HepG2 (cell line): Measurements from ENCODE around the gene AKAP8. TPM values are rescaled to one million over a fixed set of nuclear protein-coding genes. Genes with fewer than 3 reads are reported as not detected.

Experiments used
- ARHGAP35 ChIP-seq: sonication (generic); formaldehyde crosslinking; IDR thresholded peaks from 2 replicates; pipeline ENCODE4 v1.9.0; 2022; ENCODE audit warnings: mild to moderate bottlenecking, inconsistent platforms, moderate library complexity, missing genetic modification reagents, borderline replicate concordance
- EEA1 ChIP-seq: sonication (generic); formaldehyde crosslinking; IDR thresholded peaks from 2 replicates; pipeline ENCODE4 v1.5.1; 2020; ENCODE audit warnings: mild to moderate bottlenecking, missing genetic modification reagents, borderline replicate concordance
- HMGA1 ChIP-seq: sonication (generic); formaldehyde crosslinking; conservative IDR thresholded peaks from 2 replicates; pipeline ENCODE4 v1.4.0; 2020; ENCODE audit warnings: missing genetic modification reagents
- HOXA5 ChIP-seq: sonication (generic); formaldehyde crosslinking; IDR thresholded peaks from 2 replicates; pipeline ENCODE4 v1.4.0; 2020; ENCODE audit warnings: missing genetic modification reagents
- KLF6 ChIP-seq: IDR thresholded peaks from 2 replicates; pipeline ENCODE4 v1.8.0; 2016; ENCODE audit warnings: missing biosample characterization, missing genetic modification reagents
- MATR3 ChIP-seq: sonication (generic); formaldehyde crosslinking; IDR thresholded peaks from 2 replicates; pipeline ENCODE4 v1.4.0; 2020; ENCODE audit warnings: missing genetic modification reagents
- RCOR2 ChIP-seq: IDR thresholded peaks from 2 replicates; pipeline ENCODE4 v1.6.1; 2016; ENCODE audit warnings: missing biosample characterization, missing genetic modification reagents
- SOX6 ChIP-seq, 2 experiments: fragments of 450-650 bp in 1 of 2; sonication (generic) in 1 of 2; formaldehyde crosslinking in 1 of 2; IDR thresholded peaks; 2 replicates each; pipeline versions ENCODE4 v1.4.0 to v1.6.1; 2017 to 2020; ENCODE audit warnings: antibody characterized with exemption in 1 of 2, mild to moderate bottlenecking in 1 of 2, missing genetic modification reagents in 1 of 2
- ZMAT3 ChIP-seq: sonication (generic); formaldehyde crosslinking; conservative IDR thresholded peaks from 2 replicates; pipeline ENCODE4 v1.7.0; 2021; ENCODE audit warnings: missing genetic modification reagents
- ZNF12 ChIP-seq: sonication (generic); formaldehyde crosslinking; IDR thresholded peaks from 2 replicates; pipeline ENCODE4 v1.5.0; 2020; ENCODE audit warnings: missing genetic modification reagents
- ZNF121 ChIP-seq: sonication (generic); formaldehyde crosslinking; IDR thresholded peaks from 2 replicates; pipeline ENCODE4 v1.5.0; 2020; ENCODE audit warnings: mild to moderate bottlenecking, missing genetic modification reagents
- ZNF20 ChIP-seq: sonication (generic); formaldehyde crosslinking; IDR thresholded peaks from 2 replicates; pipeline ENCODE4 v1.4.0; 2020; ENCODE audit warnings: mild to moderate bottlenecking, moderate library complexity, missing genetic modification reagents
- ZNF256 ChIP-seq: sonication (generic); formaldehyde crosslinking; conservative IDR thresholded peaks from 2 replicates; pipeline ENCODE4 v1.4.0; 2020; ENCODE audit warnings: missing genetic modification reagents
- ZNF33B ChIP-seq: sonication (generic); formaldehyde crosslinking; IDR thresholded peaks from 2 replicates; pipeline ENCODE4 v1.5.1; 2020; ENCODE audit warnings: mild to moderate bottlenecking, missing genetic modification reagents
- ZNF598 ChIP-seq: sonication (generic); formaldehyde crosslinking; IDR thresholded peaks from 2 replicates; pipeline ENCODE4 v1.5.1; 2020; ENCODE audit warnings: mild to moderate bottlenecking, missing genetic modification reagents, borderline replicate concordance
- ZNF788 ChIP-seq: sonication (generic); formaldehyde crosslinking; IDR thresholded peaks from 2 replicates; pipeline ENCODE4 v1.5.0; 2020; ENCODE audit warnings: mild to moderate bottlenecking, missing genetic modification reagents, borderline replicate concordance
- polyA plus RNA-seq, 8 experiments: library from polyadenylated mRNA; depleted of rRNA in 3 of 8; stranded (reverse) in 7 of 8; unstranded in 1 of 8; fragments of >200 nt; fragmentation: Illumina TruSeq in 4 of 8; extraction: Trizol in 4 of 8; gene quantifications; 2 replicates each; pipeline versions ENCODE4 v1.2.1 to v1.2.3, GENCODE V29; 2011 to 2016; ENCODE audit warnings: low read depth in 4 of 8, missing spikeins in 1 of 8, mixed read lengths in 1 of 8; ENCODE audit not compliant: insufficient read depth in 1 of 8
- total RNA-seq, 5 experiments: library from RNA; depleted of rRNA; stranded (reverse); fragments of >200 nt; fragmentation: Illumina TruSeq; extraction: Trizol; gene quantifications; 2 replicates each; pipeline ENCODE4 v1.2.3, GENCODE V29; 2016; ENCODE audit warnings: low read depth in 1 of 5
- TF ChIP-seq, protein P1 (sequence below): sonication (generic); formaldehyde crosslinking; IDR thresholded peaks from 2 replicates; pipeline ENCODE4 v1.5.0; 2020; ENCODE audit warnings: mild to moderate bottlenecking, missing genetic modification reagents, borderline replicate concordance
- TF ChIP-seq, protein P2 (sequence below): sonication (generic); formaldehyde crosslinking; IDR thresholded peaks from 2 replicates; pipeline ENCODE4 v1.4.0; 2020; ENCODE audit warnings: mild to moderate bottlenecking, missing genetic modification reagents
- TF ChIP-seq, protein P3 (sequence below): sonication (generic); formaldehyde crosslinking; IDR thresholded peaks from 2 replicates; pipeline ENCODE4 v1.4.0; 2020; ENCODE audit warnings: missing genetic modification reagents
- TF ChIP-seq, protein P4 (sequence below): sonication (generic); formaldehyde crosslinking; IDR thresholded peaks from 2 replicates; pipeline ENCODE4 v1.5.1; 2020; ENCODE audit warnings: missing genetic modification reagents, mild to moderate bottlenecking, borderline replicate concordance

AKAP8 gene
- total and polyA plus RNA-seq, 2 of the 13 experiments (the other 11 are each of a cell fraction or from before 2014, with no cell fraction given): 15.9 to 22.1 TPM

DNA sequence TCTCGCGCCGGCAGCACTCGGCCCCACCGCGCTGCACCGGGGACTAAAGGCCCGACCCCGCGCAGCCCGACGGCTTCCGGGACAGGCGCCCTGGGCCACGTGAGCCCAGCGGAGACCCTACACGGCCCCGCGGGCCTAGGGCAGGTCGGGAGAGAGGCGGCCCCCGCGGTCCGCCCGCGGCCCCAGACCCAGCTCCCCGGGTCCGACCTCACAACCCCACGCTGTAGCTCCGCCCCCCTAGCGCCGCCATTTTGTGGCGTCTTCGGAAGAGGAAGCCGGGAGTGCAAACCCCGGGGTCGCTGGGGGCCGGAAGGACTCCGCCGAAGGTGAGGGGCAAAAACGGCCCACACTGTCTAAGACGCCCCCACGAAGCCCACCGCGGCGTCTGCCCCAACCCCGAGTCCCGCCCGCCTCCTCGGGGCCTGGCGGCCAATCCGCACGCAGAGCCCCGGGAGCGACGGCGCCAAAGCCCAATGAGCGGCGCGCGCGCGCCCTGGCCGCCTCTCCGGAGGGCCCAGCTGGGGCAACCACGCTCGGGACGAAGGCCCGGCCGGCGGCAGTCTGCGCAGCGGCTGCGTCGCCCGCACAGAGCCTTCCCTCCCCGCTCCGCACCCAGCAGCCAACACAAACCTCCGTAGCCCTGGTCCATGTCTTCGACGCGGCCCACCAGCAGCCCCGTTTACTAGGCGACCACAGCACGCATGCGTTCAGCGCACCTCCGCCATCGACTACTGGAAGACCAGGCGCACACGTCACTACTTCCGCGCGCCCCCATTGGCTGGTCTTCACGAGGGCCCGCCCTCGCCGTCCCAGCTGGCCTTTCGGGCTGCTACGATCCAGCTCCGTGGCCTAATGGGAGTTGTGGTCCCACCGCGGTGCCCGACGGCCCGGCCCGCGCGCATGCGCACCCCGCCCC lies at the start of gene AKAP8 (continued):
- TF ChIP-seq MATR3 (CRISPR knock-in tag): no peak
- TF ChIP-seq ARHGAP35 (CRISPR knock-in tag): 0 out of 2 replicates have a peak, but pooled peaks have one; percentile 12
- no peak for TF ChIP-seq ZNF121 (CRISPR knock-in tag)
- TF ChIP-seq SOX6 (IDR thresholded peaks at IDR 0.05): no peak
- TF ChIP-seq SOX6 (CRISPR knock-in tag; IDR thresholded peaks at IDR 0.05): no peak
- TF ChIP-seq RCOR2 (CRISPR knock-in tag): no peak
- TF ChIP-seq, protein P1, sequence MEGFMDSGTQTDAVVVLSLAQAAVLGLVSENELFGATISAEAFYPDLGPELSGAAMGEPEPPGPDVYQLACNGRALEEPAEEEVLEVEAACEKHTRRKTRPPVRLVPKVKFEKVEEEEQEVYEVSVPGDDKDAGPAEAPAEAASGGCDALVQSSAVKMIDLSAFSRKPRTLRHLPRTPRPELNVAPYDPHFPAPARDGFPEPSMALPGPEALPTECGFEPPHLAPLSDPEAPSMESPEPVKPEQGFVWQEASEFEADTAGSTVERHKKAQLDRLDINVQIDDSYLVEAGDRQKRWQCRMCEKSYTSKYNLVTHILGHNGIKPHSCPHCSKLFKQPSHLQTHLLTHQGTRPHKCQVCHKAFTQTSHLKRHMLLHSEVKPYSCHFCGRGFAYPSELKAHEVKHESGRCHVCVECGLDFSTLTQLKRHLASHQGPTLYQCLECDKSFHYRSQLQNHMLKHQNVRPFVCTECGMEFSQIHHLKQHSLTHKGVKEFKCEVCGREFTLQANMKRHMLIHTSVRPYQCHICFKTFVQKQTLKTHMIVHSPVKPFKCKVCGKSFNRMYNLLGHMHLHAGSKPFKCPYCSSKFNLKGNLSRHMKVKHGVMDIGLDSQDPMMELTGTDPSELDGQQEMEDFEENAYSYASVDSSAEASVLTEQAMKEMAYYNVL (CRISPR knock-in tag): no peak
- no peak; the same call in 1 of the 2 replicates for TF ChIP-seq ZNF788 (CRISPR knock-in tag)
- TF ChIP-seq, protein P2, sequence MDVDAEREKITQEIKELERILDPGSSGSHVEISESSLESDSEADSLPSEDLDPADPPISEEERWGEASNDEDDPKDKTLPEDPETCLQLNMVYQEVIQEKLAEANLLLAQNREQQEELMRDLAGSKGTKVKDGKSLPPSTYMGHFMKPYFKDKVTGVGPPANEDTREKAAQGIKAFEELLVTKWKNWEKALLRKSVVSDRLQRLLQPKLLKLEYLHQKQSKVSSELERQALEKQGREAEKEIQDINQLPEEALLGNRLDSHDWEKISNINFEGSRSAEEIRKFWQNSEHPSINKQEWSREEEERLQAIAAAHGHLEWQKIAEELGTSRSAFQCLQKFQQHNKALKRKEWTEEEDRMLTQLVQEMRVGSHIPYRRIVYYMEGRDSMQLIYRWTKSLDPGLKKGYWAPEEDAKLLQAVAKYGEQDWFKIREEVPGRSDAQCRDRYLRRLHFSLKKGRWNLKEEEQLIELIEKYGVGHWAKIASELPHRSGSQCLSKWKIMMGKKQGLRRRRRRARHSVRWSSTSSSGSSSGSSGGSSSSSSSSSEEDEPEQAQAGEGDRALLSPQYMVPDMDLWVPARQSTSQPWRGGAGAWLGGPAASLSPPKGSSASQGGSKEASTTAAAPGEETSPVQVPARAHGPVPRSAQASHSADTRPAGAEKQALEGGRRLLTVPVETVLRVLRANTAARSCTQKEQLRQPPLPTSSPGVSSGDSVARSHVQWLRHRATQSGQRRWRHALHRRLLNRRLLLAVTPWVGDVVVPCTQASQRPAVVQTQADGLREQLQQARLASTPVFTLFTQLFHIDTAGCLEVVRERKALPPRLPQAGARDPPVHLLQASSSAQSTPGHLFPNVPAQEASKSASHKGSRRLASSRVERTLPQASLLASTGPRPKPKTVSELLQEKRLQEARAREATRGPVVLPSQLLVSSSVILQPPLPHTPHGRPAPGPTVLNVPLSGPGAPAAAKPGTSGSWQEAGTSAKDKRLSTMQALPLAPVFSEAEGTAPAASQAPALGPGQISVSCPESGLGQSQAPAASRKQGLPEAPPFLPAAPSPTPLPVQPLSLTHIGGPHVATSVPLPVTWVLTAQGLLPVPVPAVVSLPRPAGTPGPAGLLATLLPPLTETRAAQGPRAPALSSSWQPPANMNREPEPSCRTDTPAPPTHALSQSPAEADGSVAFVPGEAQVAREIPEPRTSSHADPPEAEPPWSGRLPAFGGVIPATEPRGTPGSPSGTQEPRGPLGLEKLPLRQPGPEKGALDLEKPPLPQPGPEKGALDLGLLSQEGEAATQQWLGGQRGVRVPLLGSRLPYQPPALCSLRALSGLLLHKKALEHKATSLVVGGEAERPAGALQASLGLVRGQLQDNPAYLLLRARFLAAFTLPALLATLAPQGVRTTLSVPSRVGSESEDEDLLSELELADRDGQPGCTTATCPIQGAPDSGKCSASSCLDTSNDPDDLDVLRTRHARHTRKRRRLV (CRISPR knock-in tag): no peak
- TF ChIP-seq, protein P3, sequence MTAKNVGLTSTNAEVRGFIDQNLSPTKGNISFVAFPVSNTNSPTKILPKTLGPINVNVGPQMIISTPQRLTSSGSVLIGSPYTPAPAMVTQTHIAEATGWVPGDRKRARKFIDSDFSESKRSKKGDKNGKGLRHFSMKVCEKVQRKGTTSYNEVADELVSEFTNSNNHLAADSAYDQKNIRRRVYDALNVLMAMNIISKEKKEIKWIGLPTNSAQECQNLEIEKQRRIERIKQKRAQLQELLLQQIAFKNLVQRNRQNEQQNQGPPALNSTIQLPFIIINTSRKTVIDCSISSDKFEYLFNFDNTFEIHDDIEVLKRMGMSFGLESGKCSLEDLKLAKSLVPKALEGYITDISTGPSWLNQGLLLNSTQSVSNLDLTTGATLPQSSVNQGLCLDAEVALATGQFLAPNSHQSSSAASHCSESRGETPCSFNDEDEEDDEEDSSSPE: peak; percentile 47; the same call in 1 of the 2 replicates
- TF ChIP-seq, protein P4, sequence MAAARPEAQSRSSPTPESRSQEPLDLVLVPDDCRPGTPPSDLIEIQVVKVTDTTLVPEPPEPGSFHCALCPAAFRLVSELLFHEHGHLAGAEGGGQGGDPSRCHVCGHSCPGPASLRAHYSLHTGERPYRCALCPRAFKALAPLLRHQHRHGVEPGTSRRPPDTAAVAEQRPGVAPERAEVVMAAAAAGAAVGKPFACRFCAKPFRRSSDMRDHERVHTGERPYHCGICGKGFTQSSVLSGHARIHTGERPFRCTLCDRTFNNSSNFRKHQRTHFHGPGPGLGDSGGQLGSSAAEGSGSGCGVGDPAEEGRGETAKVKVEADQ (CRISPR knock-in tag): no peak
- 0 out of 2 replicates have a peak, but pooled peaks have one; percentile 31 for TF ChIP-seq ZNF33B (CRISPR knock-in tag)
- TF ChIP-seq KLF6 (CRISPR knock-in tag): peak; percentile 47; the same call in 1 of the 2 replicates
- TF ChIP-seq HMGA1: no peak
- no peak; the same call in 1 of the 2 replicates for TF ChIP-seq ZNF598
- TF ChIP-seq ZNF20 (CRISPR knock-in tag): no peak
- TF ChIP-seq ZNF12 (CRISPR knock-in tag): no peak
- TF ChIP-seq ZNF256 (CRISPR knock-in tag): no peak
- no peak; the same call in 1 of the 2 replicates for TF ChIP-seq HOXA5 (CRISPR knock-in tag)
- peak; percentile 71; the same call in 1 of the 2 replicates for TF ChIP-seq ZMAT3 (CRISPR knock-in tag)
- TF ChIP-seq EEA1 (CRISPR knock-in tag): peak; percentile 55; the same call in 1 of the 2 replicates
